ENCODE data around the gene PLAU. TPM values are rescaled to one million over a fixed set of nuclear protein-coding genes. Genes with fewer than 3 reads are reported as not detected.
A peak's percentile ranks its signal among the peaks of the same experiment; 100 is the strongest.

Gene PLAU
- total and polyA plus RNA-seq, 8 donors: 5.5 to 39.5 (median 9.9) TPM; not detected in 1

DNA sequence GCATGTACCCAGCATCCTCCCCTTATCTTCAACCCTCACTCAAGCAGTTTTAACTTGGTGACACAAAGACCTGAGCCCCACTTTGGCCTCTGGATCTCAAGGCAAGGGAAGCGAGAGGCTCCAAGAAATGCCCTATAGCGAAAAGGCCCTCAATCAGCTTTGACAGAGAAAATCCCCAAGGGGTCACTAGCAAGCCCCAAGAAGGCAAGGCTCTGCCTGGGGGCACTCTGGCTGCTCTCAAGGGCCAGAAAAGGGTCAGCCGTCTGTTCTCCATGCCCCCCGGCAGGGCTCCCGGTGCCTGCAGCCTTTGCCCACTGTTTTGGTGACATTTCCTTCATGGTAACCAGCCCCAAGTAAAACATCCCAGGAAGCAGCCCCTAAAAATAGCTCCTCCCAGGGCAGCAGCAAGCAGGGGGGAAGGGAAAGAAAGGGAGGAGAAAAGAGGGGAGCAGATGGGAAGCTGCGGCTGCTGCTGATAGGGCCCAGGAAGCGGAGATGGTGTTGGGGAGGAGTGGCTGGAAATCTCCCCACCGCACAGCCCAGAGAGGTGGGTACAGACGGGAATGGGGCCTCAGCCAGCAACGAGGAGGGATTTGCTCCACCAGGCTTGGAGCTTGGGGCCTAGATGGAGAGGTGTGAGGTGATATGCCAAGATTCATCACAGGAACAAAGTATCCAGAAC is 43.7 kb upstream of the PLAU start:
- H3K27ac ChIP-seq: peak overlapping the region in 4 of 5 donors; percentile 40 to 77 (median 68)
- peaks cover 14 to 77% (median 58%) of the 10 kb centered on the region in 4 donors for H3K36me3 ChIP-seq
- no peak for TF ChIP-seq POLR2AphosphoS5 (IDR thresholded peaks at IDR 0.05)
- TF ChIP-seq, protein P1, sequence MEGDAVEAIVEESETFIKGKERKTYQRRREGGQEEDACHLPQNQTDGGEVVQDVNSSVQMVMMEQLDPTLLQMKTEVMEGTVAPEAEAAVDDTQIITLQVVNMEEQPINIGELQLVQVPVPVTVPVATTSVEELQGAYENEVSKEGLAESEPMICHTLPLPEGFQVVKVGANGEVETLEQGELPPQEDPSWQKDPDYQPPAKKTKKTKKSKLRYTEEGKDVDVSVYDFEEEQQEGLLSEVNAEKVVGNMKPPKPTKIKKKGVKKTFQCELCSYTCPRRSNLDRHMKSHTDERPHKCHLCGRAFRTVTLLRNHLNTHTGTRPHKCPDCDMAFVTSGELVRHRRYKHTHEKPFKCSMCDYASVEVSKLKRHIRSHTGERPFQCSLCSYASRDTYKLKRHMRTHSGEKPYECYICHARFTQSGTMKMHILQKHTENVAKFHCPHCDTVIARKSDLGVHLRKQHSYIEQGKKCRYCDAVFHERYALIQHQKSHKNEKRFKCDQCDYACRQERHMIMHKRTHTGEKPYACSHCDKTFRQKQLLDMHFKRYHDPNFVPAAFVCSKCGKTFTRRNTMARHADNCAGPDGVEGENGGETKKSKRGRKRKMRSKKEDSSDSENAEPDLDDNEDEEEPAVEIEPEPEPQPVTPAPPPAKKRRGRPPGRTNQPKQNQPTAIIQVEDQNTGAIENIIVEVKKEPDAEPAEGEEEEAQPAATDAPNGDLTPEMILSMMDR (IDR thresholded peaks at IDR 0.05): no peak
- peak in 1 of 2 donors; percentile 49 for DNase-seq
- intact Hi-C loops (cut with DNase I; ENCODE audit: low total_unique reads): no loop called here
- no peak overlapping the region for H3K4me3 ChIP-seq
- no peaks in the 10 kb centered on the region for H3K27me3 ChIP-seq
- H3K4me1 ChIP-seq: peaks cover 47 to 100% (median 72%) of the 10 kb centered on the region in 4 donors
- WGBS, 5 donors: 59 to 83% (median 72%) methylated on average over 9 to 10 of the region's 10 CpGs
- H3K9me3 ChIP-seq: no peaks in the 10 kb centered on the region

DNA sequence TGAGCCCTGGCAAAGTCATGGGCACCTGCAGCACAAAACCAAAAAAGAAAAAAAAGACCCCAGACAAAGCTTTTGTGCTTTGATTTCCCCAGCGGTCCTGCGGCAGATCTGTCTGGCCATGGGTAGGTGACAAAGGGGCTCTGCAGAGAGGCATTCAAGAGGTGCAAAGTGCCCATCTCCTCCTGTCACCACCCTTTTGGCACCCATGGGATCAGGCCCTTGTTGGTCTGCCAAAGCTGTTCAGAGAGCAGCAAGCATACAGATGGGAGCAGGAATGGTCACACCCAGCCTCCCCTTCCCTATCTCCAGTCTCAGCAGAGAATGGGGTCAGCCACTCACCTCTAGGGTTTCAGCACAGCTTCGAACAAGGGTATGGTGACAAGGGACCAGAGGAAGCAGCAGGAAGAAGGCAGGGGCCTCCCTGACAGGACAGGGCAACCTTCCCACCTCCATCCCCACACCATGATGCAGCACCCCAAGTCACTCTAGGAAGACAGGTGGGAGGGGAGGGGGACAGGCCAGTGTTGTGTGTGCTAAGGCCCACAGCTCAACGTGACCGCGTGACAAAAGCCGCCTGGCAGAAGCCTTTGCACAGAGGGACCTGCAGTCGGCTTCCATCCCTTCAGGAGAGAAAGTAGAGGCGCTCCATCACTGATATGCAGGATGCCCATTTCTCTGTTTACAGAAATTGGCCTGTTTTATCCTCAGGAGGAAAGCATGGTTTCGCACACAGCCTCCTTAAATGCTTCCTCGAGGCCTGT is 42.9 kb upstream of the PLAU start:
- Histone ChIP-seq H3K27ac (peak overlapping the region in 4 of 5 donors; percentile 40 to 77 (median 68)), H3K9me3 (no peaks in the 10 kb centered on the region), H3K36me3 (peaks cover 14 to 76% (median 57%) of the 10 kb centered on the region in 4 donors), H3K4me3 (no peak overlapping the region), H3K4me1 (peaks cover 53 to 100% (median 76%) of the 10 kb centered on the region in 4 donors), H3K27me3 (no peaks in the 10 kb centered on the region)
- TF ChIP-seq, protein P1 (IDR thresholded peaks at IDR 0.05): no peak
- TF ChIP-seq POLR2A (IDR thresholded peaks at IDR 0.05) (no peak), POLR2AphosphoS5 (IDR thresholded peaks at IDR 0.05) (no peak), EP300 (IDR thresholded peaks at IDR 0.05) (no peak)
- DNase-seq: no peak
- 78 to 90% (median 85%) methylated on average over 11 of the region's 11 CpGs for WGBS, 5 donors
- intact Hi-C loops (cut with DNase I; ENCODE audit: low total_unique reads): no loop called here

DNA sequence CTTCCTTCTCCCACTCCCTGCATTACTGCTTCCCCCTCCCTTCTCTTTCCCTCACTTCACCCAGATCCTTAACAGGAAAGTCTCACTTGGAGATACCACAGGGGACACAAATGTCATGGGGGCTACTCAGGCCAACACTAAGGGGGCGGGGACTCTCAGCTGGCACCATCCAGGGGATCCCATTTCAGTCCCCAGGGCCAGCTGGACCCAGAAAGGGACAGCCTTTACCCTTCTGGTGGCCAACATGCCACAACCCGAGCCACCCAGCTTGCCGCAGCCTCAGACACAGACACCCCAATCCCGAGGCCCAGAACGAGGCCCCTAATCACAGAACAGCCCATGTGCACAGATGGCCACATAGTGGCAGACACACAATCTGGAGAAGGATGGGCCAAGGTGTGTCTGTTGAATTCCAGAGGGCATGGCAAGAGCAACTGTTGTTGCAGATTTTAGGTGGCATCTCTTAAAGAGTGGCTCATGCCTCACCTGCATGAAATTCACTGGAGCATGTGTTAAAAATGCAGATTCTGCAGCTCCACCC is 42.2 kb upstream of the PLAU start:
- 87 to 96% (median 91%) methylated on average over 5 of the region's 5 CpGs for WGBS, 5 donors
- H3K36me3 ChIP-seq: peaks cover 14 to 69% (median 51%) of the 10 kb centered on the region in 4 donors
- peak overlapping the region in 2 of 5 donors; percentile 61 to 77 for H3K27ac ChIP-seq
- peaks cover 58 to 100% (median 77%) of the 10 kb centered on the region in 4 donors for H3K4me1 ChIP-seq
- no peak for DNase-seq
- H3K4me3 ChIP-seq: no peak overlapping the region
- H3K27me3 ChIP-seq: no peaks in the 10 kb centered on the region
- intact Hi-C loops (cut with DNase I; ENCODE audit: low total_unique reads): no loop called here
- H3K9me3 ChIP-seq: no peaks in the 10 kb centered on the region
- TF ChIP-seq EP300 (IDR thresholded peaks at IDR 0.05) (no peak), POLR2AphosphoS5 (IDR thresholded peaks at IDR 0.05) (no peak), POLR2A (IDR thresholded peaks at IDR 0.05) (no peak)
- TF ChIP-seq, protein P1 (IDR thresholded peaks at IDR 0.05): no peak

Measured in stomach (tissue), 9 donors.